WTC11 (cell line): ENCODE data around the gene DENND11.

Experiments
- ATF1 ChIP-seq: sonication (generic); formaldehyde crosslinking; IDR thresholded peaks from 2 replicates; pipeline ENCODE4 v1.8.1; 2023; ENCODE audit warnings: mild to moderate bottlenecking, moderate library complexity, missing genetic modification reagents
- CTCF ChIP-seq: fragments of 200-600 bp; IDR thresholded peaks from 2 replicates; pipeline ENCODE4 v1.8.0; 2022; ENCODE audit warnings: antibody characterized with exemption
- E2F4 ChIP-seq: sonication (generic); formaldehyde crosslinking; IDR thresholded peaks from 2 replicates; pipeline ENCODE4 v1.8.1; 2022; ENCODE audit warnings: low read depth, mild to moderate bottlenecking, moderate library complexity, missing genetic modification reagents, borderline replicate concordance
- NFYB ChIP-seq: sonication (generic); formaldehyde crosslinking; conservative IDR thresholded peaks from 2 replicates; pipeline ENCODE4 v1.8.0; 2022; ENCODE audit warnings: low read depth, missing genetic modification reagents
- TF ChIP-seq, protein P1 (sequence below): sonication (generic); formaldehyde crosslinking; IDR thresholded peaks from 2 replicates; pipeline ENCODE4 v1.8.1; 2023; ENCODE audit warnings: mild to moderate bottlenecking, missing genetic modification reagents
- TF ChIP-seq, protein P2 (sequence below): sonication (generic); formaldehyde crosslinking; IDR thresholded peaks from 2 replicates; pipeline ENCODE4 v1.8.1; 2022; ENCODE audit warnings: low read depth, missing genetic modification reagents, borderline replicate concordance
- TF ChIP-seq, protein P3 (sequence below): sonication (generic); formaldehyde crosslinking; IDR thresholded peaks from 2 replicates; pipeline ENCODE4 v1.8.1; 2022; ENCODE audit warnings: missing genetic modification reagents, borderline replicate concordance
- TF ChIP-seq, protein P4 (sequence below): fragments of 250-450 bp; sonication (Bioruptor Pico); IDR thresholded peaks from 2 replicates; pipeline ENCODE4 v1.8.0; 2021; ENCODE audit warnings: mild to moderate bottlenecking

- TF ChIP-seq CTCF = no peak
- TF ChIP-seq E2F4 = no peak
- TF ChIP-seq, protein P1, sequence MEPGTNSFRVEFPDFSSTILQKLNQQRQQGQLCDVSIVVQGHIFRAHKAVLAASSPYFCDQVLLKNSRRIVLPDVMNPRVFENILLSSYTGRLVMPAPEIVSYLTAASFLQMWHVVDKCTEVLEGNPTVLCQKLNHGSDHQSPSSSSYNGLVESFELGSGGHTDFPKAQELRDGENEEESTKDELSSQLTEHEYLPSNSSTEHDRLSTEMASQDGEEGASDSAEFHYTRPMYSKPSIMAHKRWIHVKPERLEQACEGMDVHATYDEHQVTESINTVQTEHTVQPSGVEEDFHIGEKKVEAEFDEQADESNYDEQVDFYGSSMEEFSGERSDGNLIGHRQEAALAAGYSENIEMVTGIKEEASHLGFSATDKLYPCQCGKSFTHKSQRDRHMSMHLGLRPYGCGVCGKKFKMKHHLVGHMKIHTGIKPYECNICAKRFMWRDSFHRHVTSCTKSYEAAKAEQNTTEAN = no peak
- TF ChIP-seq, protein P2, sequence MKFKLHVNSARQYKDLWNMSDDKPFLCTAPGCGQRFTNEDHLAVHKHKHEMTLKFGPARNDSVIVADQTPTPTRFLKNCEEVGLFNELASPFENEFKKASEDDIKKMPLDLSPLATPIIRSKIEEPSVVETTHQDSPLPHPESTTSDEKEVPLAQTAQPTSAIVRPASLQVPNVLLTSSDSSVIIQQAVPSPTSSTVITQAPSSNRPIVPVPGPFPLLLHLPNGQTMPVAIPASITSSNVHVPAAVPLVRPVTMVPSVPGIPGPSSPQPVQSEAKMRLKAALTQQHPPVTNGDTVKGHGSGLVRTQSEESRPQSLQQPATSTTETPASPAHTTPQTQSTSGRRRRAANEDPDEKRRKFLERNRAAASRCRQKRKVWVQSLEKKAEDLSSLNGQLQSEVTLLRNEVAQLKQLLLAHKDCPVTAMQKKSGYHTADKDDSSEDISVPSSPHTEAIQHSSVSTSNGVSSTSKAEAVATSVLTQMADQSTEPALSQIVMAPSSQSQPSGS (CRISPR knock-in tag) = no peak
- TF ChIP-seq, protein P3, sequence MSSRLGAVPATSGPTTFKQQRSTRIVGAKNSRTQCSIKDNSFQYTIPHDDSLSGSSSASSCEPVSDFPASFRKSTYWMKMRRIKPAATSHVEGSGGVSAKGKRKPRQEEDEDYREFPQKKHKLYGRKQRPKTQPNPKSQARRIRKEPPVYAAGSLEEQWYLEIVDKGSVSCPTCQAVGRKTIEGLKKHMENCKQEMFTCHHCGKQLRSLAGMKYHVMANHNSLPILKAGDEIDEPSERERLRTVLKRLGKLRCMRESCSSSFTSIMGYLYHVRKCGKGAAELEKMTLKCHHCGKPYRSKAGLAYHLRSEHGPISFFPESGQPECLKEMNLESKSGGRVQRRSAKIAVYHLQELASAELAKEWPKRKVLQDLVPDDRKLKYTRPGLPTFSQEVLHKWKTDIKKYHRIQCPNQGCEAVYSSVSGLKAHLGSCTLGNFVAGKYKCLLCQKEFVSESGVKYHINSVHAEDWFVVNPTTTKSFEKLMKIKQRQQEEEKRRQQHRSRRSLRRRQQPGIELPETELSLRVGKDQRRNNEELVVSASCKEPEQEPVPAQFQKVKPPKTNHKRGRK (CRISPR knock-in tag) = no peak
- TF ChIP-seq NFYB (CRISPR knock-in tag) = no peak
- no peak for TF ChIP-seq ATF1 (CRISPR knock-in tag)
- TF ChIP-seq, protein P4, sequence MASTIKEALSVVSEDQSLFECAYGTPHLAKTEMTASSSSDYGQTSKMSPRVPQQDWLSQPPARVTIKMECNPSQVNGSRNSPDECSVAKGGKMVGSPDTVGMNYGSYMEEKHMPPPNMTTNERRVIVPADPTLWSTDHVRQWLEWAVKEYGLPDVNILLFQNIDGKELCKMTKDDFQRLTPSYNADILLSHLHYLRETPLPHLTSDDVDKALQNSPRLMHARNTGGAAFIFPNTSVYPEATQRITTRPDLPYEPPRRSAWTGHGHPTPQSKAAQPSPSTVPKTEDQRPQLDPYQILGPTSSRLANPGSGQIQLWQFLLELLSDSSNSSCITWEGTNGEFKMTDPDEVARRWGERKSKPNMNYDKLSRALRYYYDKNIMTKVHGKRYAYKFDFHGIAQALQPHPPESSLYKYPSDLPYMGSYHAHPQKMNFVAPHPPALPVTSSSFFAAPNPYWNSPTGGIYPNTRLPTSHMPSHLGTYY (CRISPR knock-in tag) = no peak
Observed at GRCh38 chr7:141738592-141739013, 36.6 kb upstream of the DENND11 start.
